GM18502 (cell line): ENCODE measurements around the gene IGSF5.
"Not testable (repeated sequence)": the region's sequence is repeated elsewhere in the genome, so short reads cannot be mapped to it uniquely, and the experiment has no call there.

Source experiments
- ATAC-seq: cut with Tn5 transposase; IDR thresholded peaks from one replicate; pipeline ENCODE4 v1.9.1; 2021; ENCODE audit warnings: mild to moderate bottlenecking; ENCODE audit not compliant: unreplicated experiment, poor library complexity

The IGSF5 gene

DNA sequence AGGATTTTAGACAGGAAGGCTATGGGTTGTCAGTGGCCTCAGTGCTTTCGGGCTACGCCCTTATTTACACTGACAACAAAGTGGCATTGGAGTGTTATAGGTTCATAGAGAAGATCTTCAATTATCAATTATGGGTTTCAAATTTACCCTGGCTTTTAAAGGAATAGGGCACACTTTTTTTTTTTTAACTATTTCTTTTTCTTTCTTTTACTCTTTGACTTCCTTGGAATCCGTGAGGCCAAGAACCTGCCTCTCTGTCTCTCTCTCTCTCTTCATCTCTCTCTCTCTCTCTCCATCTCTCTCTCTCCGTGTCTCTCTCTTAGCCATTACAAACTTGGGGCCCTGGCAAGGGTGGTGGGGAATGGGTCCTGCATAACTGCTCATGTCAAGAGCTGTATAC lies at the start of gene IGSF5:
TSS of gene IGSF5 (plus strand) at position 301 of the 400 bp plus-strand sequence. CDS start 327 bp downstream, outside the sequence.
- not testable (repeated sequence) for ATAC-seq

DNA sequence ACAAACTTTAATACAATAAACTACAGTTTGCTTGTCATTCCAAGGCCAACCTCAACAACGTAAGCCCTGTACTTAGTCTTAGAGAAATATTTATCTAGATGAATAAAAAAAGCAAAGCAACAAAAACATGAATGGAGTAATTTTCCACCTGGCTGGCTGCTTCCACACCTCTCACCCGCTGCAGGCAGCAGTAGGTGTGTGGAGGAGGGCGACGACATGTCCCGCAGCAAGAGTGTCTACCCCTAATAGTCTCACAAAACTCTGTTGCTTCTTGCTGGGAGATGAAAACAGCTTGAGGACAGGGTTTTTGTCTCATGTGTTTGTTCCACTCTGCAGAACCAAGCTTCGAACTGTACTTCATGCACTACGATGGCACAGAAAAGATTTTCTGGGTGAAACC lies 48.8 kb upstream of the IGSF5 start:
- no peak for ATAC-seq

DNA sequence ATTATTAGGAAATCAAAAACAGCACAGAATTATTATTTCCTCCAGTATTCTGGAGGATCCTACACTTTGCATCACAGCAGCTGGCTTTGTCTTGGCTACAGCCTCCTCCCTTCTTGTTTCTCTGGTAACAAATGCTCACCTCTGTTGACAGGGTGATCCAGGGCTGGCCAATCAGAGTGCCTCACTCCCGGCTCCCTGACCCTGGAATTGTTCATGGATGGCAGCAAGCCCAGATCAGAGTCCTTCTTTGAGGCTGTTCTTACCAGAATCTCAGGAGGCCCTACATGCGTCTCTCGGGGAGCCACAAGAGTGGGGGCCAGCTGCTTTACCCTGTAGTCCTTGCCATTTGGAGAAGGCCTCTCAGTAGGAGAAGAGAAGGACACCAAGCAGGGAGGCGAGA lies 48.4 kb upstream of the IGSF5 start:
- no peak for ATAC-seq

DNA sequence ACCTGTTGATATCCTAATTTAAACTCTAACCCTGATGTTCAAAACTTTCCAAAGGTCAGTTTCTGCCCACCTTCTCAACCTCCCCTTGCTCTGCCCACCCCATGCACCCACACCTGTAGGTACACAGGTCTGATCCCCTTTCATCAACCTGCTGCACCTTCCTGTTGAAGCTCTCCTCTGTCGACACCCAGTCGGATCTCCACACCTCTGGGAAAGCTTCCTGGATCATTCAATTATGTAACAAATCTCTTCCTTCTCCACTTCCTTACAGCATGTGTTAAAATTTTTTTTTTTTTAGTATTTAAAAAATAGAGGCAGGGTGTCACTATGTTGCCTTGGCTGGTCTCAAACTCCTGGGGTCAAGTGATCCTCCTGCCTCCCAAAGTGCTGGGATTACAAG lies 44.7 kb upstream of the IGSF5 start:
- no peak for ATAC-seq

- ATAC-seq = no peak
Measured at GRCh38 chr21:39703578-39703977, 41.4 kb upstream of the IGSF5 start.

GRCh38 chr21:39705849-39706248 lies 39.1 kb upstream of the IGSF5 start:
- ATAC-seq = no peak

DNA sequence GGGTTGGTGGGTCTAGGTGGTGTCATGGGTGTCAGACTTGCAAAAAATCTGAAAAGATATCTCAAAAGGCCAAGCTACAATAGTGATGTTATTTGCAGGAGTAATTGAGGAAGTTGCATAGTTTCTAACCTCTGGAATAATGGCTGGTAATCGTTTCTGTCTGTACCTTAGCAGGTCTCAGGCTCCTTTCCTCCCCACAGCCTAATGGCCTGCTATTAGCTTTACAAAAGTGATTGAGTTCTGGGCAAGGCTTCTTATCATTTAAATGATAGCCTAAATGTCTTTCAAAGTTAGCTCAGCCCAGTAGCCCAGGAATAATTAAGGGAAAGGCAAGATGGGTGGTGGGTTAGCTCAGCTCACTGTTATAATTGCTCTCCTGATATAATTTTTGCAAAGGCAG lies 37.7 kb upstream of the IGSF5 start:
- ATAC-seq = no peak

DNA sequence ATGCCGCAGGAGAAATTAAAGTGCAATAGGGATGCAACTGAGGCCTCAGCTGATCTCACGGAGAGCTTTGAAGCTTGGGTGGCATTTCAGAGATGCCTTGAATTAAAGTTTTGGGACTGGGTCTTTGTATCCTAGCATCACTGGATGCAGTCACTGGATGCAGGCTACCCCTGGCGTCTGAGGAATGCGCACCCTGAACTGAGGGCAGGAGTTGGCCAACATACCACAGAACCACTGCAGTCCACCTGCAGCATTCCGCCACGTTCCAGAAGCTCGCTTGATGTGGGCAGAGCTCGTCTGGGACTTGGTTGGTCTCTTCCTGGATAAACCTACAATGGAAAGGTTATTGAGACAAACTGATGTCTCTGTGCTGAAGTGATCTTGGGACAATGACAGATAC lies 34.1 kb upstream of the IGSF5 start:
- no peak for ATAC-seq

DNA sequence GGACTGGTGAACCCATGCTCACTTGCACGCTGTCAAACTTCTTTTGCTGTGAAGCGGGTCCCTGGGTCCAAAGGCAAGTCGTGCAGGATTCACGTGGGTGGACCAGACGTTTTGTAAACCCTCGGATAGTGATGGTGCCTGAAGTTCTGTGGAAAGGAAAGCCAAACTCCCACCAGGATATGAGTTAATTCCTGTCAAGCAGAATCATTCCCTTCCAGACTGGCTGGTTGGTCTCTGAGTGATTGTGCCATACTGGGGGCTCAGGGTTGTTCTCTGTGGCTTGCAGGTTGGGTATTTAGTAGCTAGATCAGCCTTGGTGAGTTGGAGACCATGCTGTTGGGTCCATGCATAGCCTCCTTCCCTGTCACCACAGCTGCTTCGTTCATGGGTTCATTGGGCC lies 32.7 kb upstream of the IGSF5 start:
- no peak for ATAC-seq

GRCh38 chr21:39712976-39713375 lies 32.0 kb upstream of the IGSF5 start:
- ATAC-seq = no peak

GRCh38 chr21:39713905-39714304 lies 31.1 kb upstream of the IGSF5 start:
- no peak for ATAC-seq

DNA sequence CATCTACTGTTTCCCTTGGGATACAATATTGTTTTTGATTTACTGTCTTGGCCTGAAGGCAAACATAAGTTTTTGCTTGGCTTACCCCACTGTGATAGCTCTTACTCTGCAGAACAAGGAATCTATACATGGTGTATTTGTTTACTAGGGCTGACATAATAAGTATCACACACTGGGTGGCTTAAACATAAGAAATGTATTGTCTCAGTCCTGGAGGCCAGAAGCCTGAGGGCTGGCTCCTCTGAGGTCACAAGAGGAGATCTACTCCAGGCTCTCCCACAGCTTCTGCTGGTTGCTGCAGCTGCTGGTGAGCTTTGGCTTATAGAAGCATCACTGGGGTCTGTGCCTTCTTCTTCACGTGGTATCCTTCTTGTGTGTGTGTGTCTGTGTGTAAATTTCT lies 30.7 kb upstream of the IGSF5 start:
- ATAC-seq = no peak

GRCh38 chr21:39715804-39716397 lies 29.1 kb upstream of the IGSF5 start:
- ATAC-seq = no peak

- ATAC-seq = no peak
Measured at GRCh38 chr21:39720126-39720778, 24.7 kb upstream of the IGSF5 start.

- no peak for ATAC-seq
Measured at GRCh38 chr21:39721885-39722284, 23.1 kb upstream of the IGSF5 start.

GRCh38 chr21:39724944-39725343 lies 20.0 kb upstream of the IGSF5 start:
- ATAC-seq = no peak

DNA sequence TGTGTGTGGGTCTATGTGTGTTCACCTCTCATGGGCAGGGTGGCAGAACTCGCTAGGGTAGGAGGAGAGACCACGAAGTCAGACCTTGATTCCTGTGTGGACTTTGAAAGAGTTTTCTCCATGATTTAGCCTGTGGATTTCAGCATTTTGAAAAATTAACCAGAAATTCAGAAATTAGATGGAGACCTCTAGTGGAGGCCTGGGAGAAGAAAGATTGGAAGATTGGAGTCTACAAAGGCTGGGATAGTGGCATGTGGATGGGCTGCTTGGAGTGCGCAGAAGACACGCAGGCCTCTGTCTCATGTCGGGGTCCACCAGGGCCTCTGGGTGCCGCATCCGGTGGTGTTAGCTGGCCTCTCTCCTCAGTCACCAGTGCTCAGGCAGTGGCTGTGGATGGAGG lies 18.9 kb upstream of the IGSF5 start:
- no peak for ATAC-seq

GRCh38 chr21:39727401-39728120 lies 17.4 kb upstream of the IGSF5 start:
- ATAC-seq = no peak

- no peak for ATAC-seq
Measured at GRCh38 chr21:39728341-39728740, 16.6 kb upstream of the IGSF5 start.

GRCh38 chr21:39730418-39731157 lies 14.4 kb upstream of the IGSF5 start:
- ATAC-seq = no peak

DNA sequence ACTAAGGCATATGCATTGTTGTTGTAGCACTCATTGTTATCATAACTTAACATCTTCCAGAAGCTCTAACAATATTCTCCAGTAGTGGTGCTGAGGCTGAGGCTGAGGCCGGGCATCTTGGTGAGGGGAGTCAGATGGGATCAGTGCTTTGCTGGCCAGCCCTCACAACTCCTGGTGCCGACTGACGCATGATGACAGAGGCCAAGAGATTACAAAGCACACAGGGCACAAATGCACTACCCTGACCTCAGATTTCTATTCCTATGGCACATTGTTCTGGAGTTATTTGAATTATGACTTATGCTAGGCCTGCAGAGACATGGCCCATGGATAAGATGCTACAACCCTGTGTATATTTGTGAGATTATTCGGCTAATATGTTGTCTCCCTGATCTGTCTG lies 8.3 kb upstream of the IGSF5 start:
- ATAC-seq = no peak
